ENCODE measurements around the gene OAS1. TPM values are rescaled to one million over a fixed set of nuclear protein-coding genes. Genes with fewer than 3 reads are reported as not detected.

OAS1 gene
- total and polyA plus RNA-seq, 2 of the 8 experiments (the other 6 are each of a cell fraction or from before 2014, with no cell fraction given): 0.23 TPM; not detected in 1

DNA sequence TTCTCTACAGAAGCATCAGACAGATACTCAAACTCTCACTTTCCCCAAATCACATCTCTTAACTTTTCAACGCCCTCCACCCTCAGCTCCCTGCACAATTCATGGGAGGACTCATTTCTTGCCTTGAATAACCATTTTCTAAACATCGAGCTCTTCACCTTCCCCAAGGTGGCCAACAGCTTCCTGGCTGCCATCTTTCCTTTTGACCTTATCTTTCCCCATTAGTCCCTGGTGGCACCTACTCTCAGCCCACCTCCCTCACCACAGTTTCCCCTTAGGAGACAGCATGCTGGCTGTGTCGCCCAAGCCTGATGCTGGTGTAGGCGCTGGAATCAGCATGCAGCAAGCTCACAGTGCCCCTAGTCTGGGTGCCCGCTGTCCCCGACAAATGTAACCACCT, 8.4 kb upstream of the OAS1 start:
- WGBS, 2 experiments (ENCODE audit: extremely low coverage in 1 of 2, insufficient coverage in 1 of 2, insufficient read length in 1 of 2, insufficient replicate concordance in 2 of 2, low coverage in 1 of 2, low lambda C conversion rate in 2 of 2, missing lambda C conversion rate in 1 of 2): 90 to 100% methylated on average over 1 to 6 of the region's 6 CpGs
- H3K4me1 ChIP-seq (replicated peaks in 1 of 4; ENCODE audit: control insufficient read depth in 3 of 4, insufficient read depth in 4 of 4, low read length in 3 of 4): no peaks in the 10 kb centered on the region
- no peaks in the 10 kb centered on the region; a peak in 2 of 8 replicates for H3K36me3 ChIP-seq (ENCODE audit: control insufficient read depth in 2 of 4, insufficient read depth in 4 of 4, low read length in 3 of 4)
- no peak overlapping the region for H4K8ac ChIP-seq (ENCODE audit: extremely low read depth, insufficient read depth, low read length)
- no peak overlapping the region for H4K5ac ChIP-seq (ENCODE audit: insufficient read length, low read depth, low read length)
- no peak overlapping the region for H3K56ac ChIP-seq (replicated peaks; ENCODE audit: insufficient read length, low read depth, low read length)
- no peak overlapping the region for H4K91ac ChIP-seq (replicated peaks; ENCODE audit: insufficient read length, low read length)
- no peaks in the 10 kb centered on the region for H3K27me3 ChIP-seq (replicated peaks in 1 of 4; ENCODE audit: control insufficient read depth in 3 of 4, extremely low read depth in 1 of 4, insufficient read depth in 3 of 4, low read length in 3 of 4)
- ChIA-PET CTCF (ENCODE audit: partially characterized antibody) (interaction anchor here (1.6 to 1.8 kb wide), 2 partner anchors 30 to 95 kb away, joined by 4 to 5 read pairs; no protein-coding TSS in a partner anchor), POLR2A (ENCODE audit: partially characterized antibody) (no interaction called here)
- no peak overlapping the region for H3K4ac ChIP-seq (replicated peaks; ENCODE audit: insufficient read length, low read depth, low read length)
- no peak overlapping the region for H3K23ac ChIP-seq (ENCODE audit: insufficient read length)
- H4K20me1 ChIP-seq (replicated peaks in 1 of 2; ENCODE audit: control insufficient read depth in 1 of 2, insufficient read depth in 2 of 2, low read length in 2 of 2): no peaks in the 10 kb centered on the region
- DNase-seq (ENCODE audit: low read depth in 1 of 2, low spot score in 2 of 2) (no peak), FAIRE-seq (no peak)
- H2BK20ac ChIP-seq (ENCODE audit: low read length): no peak overlapping the region
- H3K18ac ChIP-seq (ENCODE audit: extremely low read depth, low read length): no peak overlapping the region
- no peaks in the 10 kb centered on the region for H3K9me3 ChIP-seq (ENCODE audit: insufficient read depth in 2 of 2, low read depth in 1 of 2, low read length in 1 of 2)
- H3K79me2 ChIP-seq (ENCODE audit: control insufficient read depth in 1 of 2, insufficient read depth in 2 of 2, low read length in 2 of 2): no peaks in the 10 kb centered on the region
- no peak overlapping the region for H2AK5ac ChIP-seq (ENCODE audit: low read depth, low read length)
- no peak overlapping the region for H3K9ac ChIP-seq (replicated peaks in 1 of 4; ENCODE audit: extremely low read depth in 1 of 4, low read depth in 3 of 4, low read length in 3 of 4)
- no peak overlapping the region for H3K14ac ChIP-seq (ENCODE audit: insufficient read length)
- H3K79me1 ChIP-seq (ENCODE audit: low read depth, low read length): no peaks in the 10 kb centered on the region
- no peak overlapping the region for H2BK15ac ChIP-seq (ENCODE audit: low read length)
- no peak overlapping the region for H2BK12ac ChIP-seq (ENCODE audit: low read depth, low read length)
- no peak overlapping the region for H3K4me3 ChIP-seq (ENCODE audit: extremely low read depth in 1 of 4, insufficient read depth in 2 of 4, low read depth in 3 of 4, low read length in 4 of 4)
- H3K23me2 ChIP-seq (ENCODE audit: low read depth, low read length): no peaks in the 10 kb centered on the region
- H2AFZ ChIP-seq (ENCODE audit: low read length): no peak overlapping the region
- no peak overlapping the region for H2BK5ac ChIP-seq (ENCODE audit: low read depth, low read length)
- no peak overlapping the region for H3K27ac ChIP-seq (ENCODE audit: low read depth, low read length)
- H2BK120ac ChIP-seq (replicated peaks; ENCODE audit: low read depth, low read length): no peak overlapping the region
- no peak overlapping the region for H3K4me2 ChIP-seq (ENCODE audit: insufficient read depth in 1 of 2, low read depth in 2 of 2, low read length in 2 of 2)
- TF ChIP-seq CHD2 (IDR thresholded peaks at IDR 0.05; ENCODE audit: low read length): no peak
- TF ChIP-seq PHF8 (conservative IDR thresholded peaks at IDR 0.05; ENCODE audit: low read depth, low read length): no peak
- no peak for TF ChIP-seq ASH2L (IDR thresholded peaks at IDR 0.05; ENCODE audit: low read length)
- TF ChIP-seq CBX8 (IDR thresholded peaks at IDR 0.05; ENCODE audit: borderline replicate concordance, low read depth, low read length): no peak
- TF ChIP-seq CREB1 (IDR thresholded peaks at IDR 0.05): no peak
- no peak for TF ChIP-seq RNF2 (IDR thresholded peaks at IDR 0.05; ENCODE audit: borderline replicate concordance, low read depth, low read length, missing control alignments, poor library complexity, severe bottlenecking)
- TF ChIP-seq, protein P1, sequence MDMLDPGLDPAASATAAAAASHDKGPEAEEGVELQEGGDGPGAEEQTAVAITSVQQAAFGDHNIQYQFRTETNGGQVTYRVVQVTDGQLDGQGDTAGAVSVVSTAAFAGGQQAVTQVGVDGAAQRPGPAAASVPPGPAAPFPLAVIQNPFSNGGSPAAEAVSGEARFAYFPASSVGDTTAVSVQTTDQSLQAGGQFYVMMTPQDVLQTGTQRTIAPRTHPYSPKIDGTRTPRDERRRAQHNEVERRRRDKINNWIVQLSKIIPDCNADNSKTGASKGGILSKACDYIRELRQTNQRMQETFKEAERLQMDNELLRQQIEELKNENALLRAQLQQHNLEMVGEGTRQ (IDR thresholded peaks at IDR 0.05; ENCODE audit: low read length): no peak
- TF ChIP-seq POU5F1 (IDR thresholded peaks at IDR 0.05; ENCODE audit: low read depth, low read length): no peak
- TF ChIP-seq POLR2A (IDR thresholded peaks at IDR 0.05; ENCODE audit: control extremely low read depth in 1 of 2, low read depth in 2 of 2, low read length in 2 of 2): no peak
- no peak for TF ChIP-seq SP1 (IDR thresholded peaks at IDR 0.05; ENCODE audit: low read depth, low read length)
- no peak for TF ChIP-seq EGR1 (IDR thresholded peaks at IDR 0.05; ENCODE audit: borderline replicate concordance, low read depth, low read length)
- TF ChIP-seq CHD1 (IDR thresholded peaks at IDR 0.05; ENCODE audit: low read depth, low read length): no peak
- TF ChIP-seq, protein P2, sequence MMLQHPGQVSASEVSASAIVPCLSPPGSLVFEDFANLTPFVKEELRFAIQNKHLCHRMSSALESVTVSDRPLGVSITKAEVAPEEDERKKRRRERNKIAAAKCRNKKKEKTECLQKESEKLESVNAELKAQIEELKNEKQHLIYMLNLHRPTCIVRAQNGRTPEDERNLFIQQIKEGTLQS (IDR thresholded peaks at IDR 0.05; ENCODE audit: insufficient read depth, low read depth, low read length): no peak
- TF ChIP-seq KDM5A (IDR thresholded peaks at IDR 0.05; ENCODE audit: low read length): no peak
